Measurements from ENCODE around the gene BGN.

The BGN gene

DNA sequence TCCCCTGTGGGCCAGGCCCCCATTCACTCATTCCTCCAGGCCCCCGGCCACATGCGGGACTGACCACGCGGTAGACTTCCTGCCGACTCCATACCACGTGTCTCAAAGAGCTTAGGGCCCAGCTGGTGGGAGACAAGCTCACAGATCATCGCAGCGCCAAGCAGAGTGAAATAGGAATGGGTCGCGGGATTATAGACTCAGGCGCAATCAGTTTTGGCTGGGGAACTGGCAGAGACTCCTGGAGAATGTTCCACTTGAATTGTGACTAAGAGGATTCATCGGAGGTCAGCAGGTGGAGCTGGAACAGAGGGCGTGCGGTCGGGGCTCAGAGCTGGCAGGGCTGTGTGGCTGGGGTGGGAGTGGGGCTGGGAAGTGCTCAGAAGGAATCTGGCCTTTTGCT is 38.3 kb downstream of the BGN start:
- no peak for DNase-seq

DNA sequence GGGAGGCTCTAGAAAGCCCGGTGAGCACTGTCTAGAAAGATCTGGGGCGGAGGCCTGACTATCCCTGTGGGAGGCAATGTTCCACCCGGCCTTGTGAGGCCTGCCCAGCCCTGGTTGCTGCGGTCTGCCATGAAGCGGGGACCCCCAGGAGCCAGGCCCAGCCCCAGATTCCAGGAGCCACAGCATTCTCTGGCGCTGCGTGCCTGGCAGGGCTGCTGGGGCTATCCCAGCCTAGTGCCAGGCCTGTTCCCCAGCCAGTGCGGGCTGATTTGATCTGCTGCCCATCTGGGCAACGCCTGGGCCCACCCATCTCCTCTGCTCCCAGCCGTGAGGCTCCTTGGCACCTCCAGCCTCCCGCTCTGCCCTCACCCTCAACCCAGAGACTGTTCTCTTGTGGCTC is 42.3 kb downstream of the BGN start:
- no peak for DNase-seq

DNA sequence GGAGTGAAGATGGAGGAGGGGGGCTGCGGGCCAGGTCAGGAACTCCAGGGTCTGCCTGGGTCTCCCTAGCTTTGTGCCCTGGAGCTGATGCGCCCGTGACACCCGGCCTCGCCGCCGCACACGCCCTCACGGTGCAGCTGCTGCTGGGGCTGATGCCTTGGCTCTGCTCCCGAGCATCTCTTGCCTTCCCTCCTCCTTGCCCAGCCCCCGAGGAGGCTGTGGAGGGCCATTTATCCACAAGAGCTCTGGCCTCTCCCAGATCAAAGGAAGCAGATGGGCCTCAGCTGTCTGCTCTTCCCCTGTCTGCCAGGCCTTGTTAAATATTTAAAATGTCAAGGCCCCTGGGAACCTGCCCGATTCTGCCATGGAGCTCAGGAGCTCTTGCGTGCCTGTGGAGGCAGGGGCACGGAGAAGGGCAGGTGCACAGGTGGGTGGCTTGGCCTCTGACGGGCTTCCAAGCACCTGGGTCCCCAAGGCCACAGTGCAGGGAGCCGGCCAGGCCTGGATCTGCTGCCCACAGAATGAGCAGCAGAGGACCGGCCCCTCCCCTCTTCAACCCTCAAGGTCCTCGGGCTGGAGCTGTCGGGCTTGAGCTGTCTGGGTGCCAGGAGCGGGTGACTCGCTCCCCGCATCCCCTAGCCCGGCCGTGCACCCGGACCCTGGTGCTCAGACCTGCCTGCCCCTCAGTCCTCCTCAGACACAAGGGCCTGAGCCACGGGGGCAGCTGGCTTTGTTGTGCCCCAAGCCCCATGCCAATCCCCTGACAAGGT is 42.9 kb downstream of the BGN start:
- no peak for DNase-seq

DNA sequence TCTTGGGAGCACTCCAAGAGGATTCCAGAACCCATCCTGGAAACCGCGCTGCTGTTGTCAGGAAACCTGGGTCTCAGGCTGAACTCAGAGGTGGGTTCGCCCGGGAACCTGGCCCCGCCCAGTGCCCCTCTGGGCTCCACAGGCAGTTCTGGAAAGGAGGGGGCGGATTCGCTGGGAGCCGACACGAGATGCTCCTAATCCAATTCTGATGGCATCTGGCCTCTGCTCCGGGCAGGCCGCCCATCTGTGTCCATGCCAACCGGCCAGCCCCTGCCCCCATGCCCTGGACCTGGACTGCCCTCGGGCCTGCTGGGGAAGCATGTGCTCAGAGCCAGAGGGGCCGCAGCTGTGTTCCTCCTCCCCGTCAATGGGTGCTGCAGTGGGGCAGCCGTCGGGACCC is 43.6 kb downstream of the BGN start:
- no peak for DNase-seq

DNA sequence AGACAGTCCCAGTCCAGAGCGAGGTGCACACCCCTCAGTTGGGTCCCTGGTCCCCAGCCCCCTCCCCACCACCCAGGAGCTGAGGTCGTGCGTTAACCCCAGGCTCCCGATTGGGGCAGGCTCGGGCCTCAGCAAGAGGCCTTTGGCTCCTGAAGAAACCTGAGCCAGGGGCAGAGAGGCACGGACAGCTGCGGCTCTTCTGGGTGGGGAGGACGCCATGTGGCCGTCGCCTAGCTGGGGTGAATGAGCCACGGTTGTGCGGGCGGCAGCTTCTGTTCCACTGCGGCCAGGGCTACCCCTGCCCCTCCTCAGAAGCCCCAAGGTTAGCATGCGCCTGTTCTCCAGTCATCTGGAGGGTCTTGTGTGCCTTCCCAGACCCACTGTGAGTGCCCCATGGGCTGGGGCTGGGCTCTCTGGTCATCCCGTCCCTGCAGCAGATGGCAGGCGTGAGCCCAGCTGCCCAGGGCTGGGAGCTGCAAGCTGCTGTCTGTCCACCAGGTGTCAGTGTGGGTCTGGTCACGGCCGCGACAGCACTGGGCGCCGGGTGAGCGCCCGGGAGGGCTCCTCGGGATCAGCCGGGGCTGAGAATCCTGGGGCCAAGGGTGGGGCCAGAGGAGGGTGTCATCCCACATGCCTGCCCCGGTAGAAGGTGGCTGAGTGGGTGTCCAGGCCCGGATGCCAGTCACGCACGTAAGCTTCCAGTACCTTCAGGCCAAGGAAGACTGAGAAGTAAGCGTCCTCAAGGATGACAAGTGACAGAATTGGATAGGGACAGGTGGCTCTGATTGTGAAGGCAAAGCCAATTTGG is 44.6 kb downstream of the BGN start:
- DNase-seq, result peak; percentile 48

DNA sequence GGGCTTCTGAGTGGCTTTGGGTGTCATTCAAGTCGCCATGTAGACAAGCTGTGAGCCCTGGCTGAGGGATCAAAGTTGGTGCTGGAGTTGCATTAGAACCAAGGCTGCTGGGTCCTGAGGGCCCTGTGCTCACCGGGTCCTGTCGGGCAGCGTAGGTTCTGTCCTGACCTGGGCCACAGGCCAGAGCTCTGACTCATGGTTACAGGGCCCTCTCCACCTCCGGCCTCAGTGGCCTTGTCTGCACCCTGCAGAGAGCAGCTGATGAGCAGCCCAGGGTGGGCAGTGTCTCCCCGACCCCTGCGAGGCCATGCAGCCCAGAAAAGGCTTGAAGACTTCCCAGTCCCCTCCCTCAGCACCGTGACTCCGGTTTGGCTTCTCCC is 45.2 kb downstream of the BGN start:
- DNase-seq, result no peak

DNA sequence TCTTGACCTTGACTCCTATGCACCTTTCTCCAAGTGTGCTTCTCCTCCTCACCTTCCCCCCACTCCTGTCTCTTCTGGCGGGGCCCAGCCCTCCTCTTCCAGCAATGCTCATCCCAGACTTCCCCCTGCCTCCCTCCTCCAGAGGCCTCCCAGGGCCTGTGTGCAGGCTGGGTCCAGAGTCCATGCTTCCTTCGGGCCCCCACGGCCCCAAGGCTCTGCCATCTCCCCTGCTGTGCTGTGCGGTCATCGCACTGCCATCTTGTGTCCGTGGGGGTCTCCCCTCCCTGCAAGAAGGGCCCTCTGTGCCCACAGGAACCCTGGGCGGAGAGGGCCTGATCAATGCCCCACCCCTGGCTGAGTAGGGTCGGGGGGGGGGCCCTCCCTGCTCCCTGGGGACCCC is 49.9 kb downstream of the BGN start:
- DNase-seq, result no peak

DNA sequence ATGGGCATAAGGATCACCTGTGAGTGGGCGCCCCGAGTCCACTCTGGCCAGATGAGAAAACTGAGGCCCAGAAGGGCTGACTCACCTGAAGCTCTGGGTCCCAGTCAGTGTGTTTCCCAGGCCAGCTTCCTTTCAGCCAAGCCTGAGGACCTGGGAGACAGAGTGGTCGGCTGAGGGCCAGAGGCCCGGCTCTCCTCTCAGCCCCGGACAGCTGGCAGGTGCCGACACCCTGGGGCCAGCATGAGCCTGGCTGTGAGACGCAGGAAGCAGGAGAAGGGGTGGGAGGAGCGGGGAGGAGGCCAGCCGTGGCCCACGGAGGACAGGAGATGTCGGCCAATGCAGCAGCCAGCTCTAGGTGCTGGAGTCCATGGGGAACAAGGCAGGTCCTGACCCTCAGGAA is 51.6 kb downstream of the BGN start:
- DNase-seq, result no peak

DNA sequence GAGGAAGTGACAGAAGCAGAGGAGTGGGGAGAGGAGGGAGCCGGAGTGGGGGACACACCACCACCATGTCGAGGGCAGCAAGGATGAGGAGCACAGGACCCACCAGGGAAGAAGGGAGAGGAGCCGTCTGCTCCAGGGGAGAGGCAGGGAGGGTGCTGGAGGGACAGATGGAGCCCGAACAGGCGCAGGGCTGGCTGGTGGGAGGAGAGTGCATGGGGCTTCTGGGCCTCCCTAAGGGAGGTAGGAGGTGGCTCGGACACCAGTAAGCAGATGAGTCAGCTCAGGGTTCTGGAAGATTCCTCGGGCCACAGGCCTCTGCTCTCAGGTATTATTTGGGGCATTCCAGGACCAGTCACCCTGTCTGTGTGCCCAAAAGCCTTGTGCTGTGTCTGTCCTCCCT is 52.4 kb downstream of the BGN start:
- no peak for DNase-seq

DNA sequence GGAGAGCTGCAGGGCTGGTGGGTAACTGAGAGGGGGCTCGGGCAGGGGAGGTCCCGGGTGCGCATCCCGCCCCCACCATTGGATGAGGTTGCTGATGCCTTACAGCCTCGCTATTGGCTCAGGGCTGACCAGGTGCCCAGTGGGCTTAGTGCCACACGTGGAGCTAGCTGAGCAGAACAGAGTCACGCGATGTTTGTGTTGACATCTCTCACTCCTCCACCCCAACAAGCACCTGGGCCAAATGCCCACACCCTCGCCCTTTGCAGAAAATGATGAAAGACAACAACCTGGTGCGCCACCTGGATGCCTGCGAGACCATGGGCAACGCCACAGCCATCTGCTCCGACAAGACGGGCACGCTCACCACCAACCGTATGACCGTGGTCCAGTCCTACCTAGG is 54.5 kb downstream of the BGN start:
- no peak for DNase-seq

DNA sequence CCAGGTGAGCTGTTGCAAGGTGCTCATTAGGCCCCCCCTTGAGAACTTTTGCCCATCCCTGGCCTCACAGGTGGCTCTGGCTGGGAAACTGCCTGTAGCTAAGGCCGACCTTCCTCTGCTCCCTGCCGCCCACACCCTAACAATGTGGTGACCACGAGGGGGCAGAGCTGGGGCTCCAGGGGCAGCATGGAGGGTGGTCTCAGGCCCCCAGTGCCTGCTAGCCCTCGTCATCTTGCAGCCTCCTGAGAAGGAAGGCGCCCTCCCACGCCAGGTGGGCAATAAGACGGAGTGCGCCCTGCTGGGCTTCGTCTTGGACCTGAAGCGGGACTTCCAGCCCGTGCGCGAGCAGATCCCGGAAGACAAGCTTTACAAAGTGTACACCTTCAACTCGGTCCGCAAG is 55.0 kb downstream of the BGN start:
- DNase-seq, result no peak

DNA sequence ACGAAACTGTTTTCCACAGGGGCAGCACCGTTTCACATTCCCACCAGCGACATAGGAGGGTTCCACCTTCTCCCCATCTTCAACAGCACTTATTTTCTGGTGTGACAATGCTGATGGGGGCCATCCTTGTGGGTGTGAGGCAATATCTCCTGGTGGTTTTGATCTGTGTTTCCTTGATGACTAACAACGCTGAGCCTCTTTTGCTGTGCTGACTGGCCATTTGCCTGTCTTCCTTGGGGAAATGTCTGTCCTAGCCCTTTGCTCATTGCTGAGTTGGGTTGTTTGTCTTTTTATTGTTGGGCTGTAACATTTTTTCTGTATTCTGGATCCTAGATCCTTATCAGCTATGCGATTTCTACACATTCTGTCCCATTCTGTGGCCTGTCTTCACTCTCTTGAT is 56.4 kb downstream of the BGN start:
- no peak for DNase-seq

DNA sequence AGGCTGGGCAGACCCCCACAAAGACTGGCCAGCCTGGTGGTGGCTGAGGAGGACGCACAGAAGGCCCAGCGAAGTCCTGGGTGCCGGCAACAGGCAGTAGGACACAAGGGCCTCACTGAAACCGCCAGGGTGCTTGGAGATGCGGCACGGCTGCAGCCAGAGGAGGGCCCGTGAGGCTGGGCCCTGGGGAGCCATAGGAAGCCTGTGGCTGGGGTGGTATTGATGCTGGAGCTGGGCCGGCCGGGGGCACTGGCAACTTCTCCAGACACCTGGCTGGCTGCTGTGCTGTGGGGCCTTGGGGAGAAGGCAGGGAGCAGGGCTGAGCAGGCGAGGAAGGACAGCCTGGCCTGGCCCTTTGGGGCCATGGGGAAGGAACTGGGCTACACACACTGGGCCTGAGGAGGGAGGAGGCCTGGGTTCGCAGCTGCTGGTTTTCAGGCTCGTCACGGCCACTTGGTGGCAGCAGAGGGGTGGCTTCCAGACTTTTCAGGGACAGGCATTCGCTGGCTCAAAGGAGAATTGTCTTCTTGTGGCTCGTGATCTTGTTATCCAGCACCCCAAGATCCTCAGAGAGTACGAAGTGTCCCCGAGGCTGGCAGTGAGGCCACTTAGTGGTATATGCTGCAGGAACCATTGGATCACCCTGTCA is 59.9 kb downstream of the BGN start:
- DNase-seq, result peak; percentile 45

DNA sequence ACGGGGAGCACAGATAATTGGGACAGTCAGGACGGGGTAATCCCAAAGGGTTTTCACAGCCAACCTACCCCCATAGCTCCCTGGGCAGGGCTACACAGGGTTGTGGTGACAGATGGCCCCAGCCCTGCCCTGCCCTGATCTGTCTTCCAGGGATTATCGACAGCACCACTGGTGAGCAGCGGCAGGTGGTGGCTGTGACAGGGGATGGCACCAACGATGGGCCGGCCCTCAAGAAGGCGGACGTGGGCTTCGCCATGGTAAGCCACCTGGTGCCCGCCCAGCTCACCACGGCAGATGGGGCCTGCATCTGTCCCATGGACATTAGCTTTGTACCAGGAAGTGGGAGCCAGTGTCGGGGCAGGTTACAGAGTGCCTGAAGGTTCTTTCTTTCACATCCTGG is 62.0 kb downstream of the BGN start:
- DNase-seq, result no peak

DNA sequence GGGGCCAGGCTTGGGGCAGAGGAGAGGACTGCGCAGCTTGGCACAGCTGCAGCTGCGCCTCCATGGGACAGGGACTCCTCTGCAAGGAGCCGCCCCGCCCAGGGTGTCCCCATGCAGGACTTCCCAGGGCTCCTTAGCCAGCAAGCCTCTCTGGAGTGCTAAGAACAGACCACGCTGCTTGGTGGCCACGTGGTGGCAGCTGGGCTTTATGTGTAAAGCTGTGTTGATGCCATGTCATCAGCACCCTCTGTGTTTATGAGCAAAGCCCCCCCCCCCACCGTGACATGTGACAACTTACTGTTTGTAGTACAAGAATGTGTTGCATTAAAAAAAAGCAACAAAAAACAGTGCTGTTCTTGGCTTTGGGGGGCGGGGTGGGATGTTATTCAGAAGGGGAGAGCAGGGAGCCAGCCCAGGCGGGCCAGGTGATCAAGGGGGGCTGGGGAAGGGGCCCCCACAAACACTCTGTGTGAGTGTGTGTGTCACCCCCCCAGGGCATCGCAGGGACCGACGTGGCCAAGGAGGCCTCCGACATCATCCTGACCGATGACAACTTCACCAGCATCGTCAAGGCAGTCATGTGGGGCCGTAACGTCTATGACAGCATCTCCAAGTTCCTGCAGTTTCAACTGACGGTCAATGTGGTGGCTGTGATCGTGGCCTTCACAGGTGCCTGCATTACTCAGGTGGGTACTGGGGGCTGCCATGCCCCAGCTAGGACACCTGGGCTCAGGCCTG is 63.0 kb downstream of the BGN start:
- no peak for DNase-seq
